PC-9 (cell line): ENCODE results near the gene TATDN3. TPM values are rescaled to one million over a fixed set of nuclear protein-coding genes. Genes with fewer than 3 reads are reported as not detected.

Experiments used
- BruUV-seq: library from RNA; stranded (reverse); fragments of 400-500 nt; replicated peaks from 2 replicates; lab custom pipeline; 2021; lab: Mats Ljungman, UMichigan
- CTCF ChIA-PET: fragments of 300-600 bp; sonication (Branson Sonifier 250); formaldehyde crosslinking; loops from one replicate; lab custom pipeline; 2022; ENCODE audit warnings: antibody characterized with exemption; lab: Charles Lee
- POLR2A ChIA-PET: fragments of 300-600 bp; sonication (Branson Sonifier 250); formaldehyde crosslinking; loops from one replicate; lab custom pipeline; 2022; ENCODE audit warnings: antibody characterized with exemption; ENCODE audit not compliant: unreplicated experiment; lab: Charles Lee
- DNase-seq, 2 experiments: peaks; one replicate each; pipeline versions ENCODE4 v3.0.0 to v3.0.0-alpha.2; 2015 to 2022; ENCODE audit warnings: mixed read lengths in 1 of 2
- H2AFZ ChIP-seq: fragments of 200-600 bp; sonication (generic); 2 replicates; pipeline ENCODE4 v1.8.1; 2017; ENCODE audit warnings: antibody characterized with exemption
- H3F3A ChIP-seq: fragments of 200-600 bp; sonication (generic); 2 replicates; pipeline ENCODE4 v1.8.1; 2017; ENCODE audit warnings: antibody characterized with exemption, mild to moderate bottlenecking, low read depth; ENCODE audit not compliant: insufficient read depth
- H3K27ac ChIP-seq: fragments of 200-600 bp; sonication (generic); 2 replicates; pipeline ENCODE4 v1.6.1; 2016; ENCODE audit warnings: mixed run types
- H3K27me3 ChIP-seq: fragments of 200-600 bp; sonication (generic); 2 replicates; pipeline ENCODE4 v1.6.1; 2016; ENCODE audit warnings: low read depth, mixed run types; ENCODE audit not compliant: insufficient read depth
- H3K36me3 ChIP-seq: fragments of 200-600 bp; sonication (generic); 2 replicates; pipeline ENCODE4 v1.6.1; 2016; ENCODE audit warnings: low read depth, mixed run types
- H3K4me1 ChIP-seq: fragments of 200-600 bp; sonication (generic); replicated peaks from 2 replicates; pipeline ENCODE4 v1.6.1; 2016; ENCODE audit warnings: mixed run types; ENCODE audit not compliant: insufficient read depth
- H3K4me2 ChIP-seq: fragments of 200-600 bp; sonication (generic); 2 replicates; pipeline ENCODE4 v1.6.1; 2017; ENCODE audit warnings: mixed run types
- H3K4me3 ChIP-seq: fragments of 200-600 bp; sonication (generic); 2 replicates; pipeline ENCODE4 v1.6.1; 2016; ENCODE audit warnings: mixed run types
- H3K79me2 ChIP-seq: fragments of 200-600 bp; sonication (generic); 2 replicates; pipeline ENCODE4 v1.6.1; 2017; ENCODE audit warnings: low read depth, mixed run types
- H3K9me2 ChIP-seq: fragments of 200-600 bp; sonication (generic); 2 replicates; pipeline ENCODE4 v1.8.1; 2017; ENCODE audit warnings: mild to moderate bottlenecking; ENCODE audit not compliant: insufficient read depth
- H3K9me3 ChIP-seq: fragments of 200-600 bp; sonication (generic); 2 replicates; pipeline ENCODE4 v1.8.1; 2016; ENCODE audit warnings: low read depth; ENCODE audit not compliant: insufficient read depth
- H4K20me1 ChIP-seq: fragments of 200-600 bp; sonication (generic); 2 replicates; pipeline ENCODE4 v1.8.1; 2017; ENCODE audit not compliant: insufficient read depth
- CTCF ChIP-seq: fragments of 200-600 bp; sonication (generic); conservative IDR thresholded peaks from 2 replicates; pipeline ENCODE4 v1.6.1; 2017; ENCODE audit warnings: mixed run types, antibody characterized with exemption, mild to moderate bottlenecking, moderate library complexity
- EZH2 ChIP-seq: fragments of 200-600 bp; sonication (generic); IDR thresholded peaks from 2 replicates; pipeline ENCODE4 v1.8.0; 2017; ENCODE audit warnings: antibody characterized with exemption, low read depth
- intact Hi-C: fragments of 100-400 bp; cut with micrococcal nuclease; formaldehyde crosslinking; loops from one replicate; pipeline ENCODE4 v1.10.0; 2022; ENCODE audit not compliant: unreplicated experiment
- total RNA-seq: library from RNA; stranded (reverse); gene quantifications from 2 replicates; pipeline ENCODE4 v1.2.3, GENCODE V29; 2021

The TATDN3 gene
- total RNA-seq, 1 experiment from 2014 or later = 10.2 TPM

DNA sequence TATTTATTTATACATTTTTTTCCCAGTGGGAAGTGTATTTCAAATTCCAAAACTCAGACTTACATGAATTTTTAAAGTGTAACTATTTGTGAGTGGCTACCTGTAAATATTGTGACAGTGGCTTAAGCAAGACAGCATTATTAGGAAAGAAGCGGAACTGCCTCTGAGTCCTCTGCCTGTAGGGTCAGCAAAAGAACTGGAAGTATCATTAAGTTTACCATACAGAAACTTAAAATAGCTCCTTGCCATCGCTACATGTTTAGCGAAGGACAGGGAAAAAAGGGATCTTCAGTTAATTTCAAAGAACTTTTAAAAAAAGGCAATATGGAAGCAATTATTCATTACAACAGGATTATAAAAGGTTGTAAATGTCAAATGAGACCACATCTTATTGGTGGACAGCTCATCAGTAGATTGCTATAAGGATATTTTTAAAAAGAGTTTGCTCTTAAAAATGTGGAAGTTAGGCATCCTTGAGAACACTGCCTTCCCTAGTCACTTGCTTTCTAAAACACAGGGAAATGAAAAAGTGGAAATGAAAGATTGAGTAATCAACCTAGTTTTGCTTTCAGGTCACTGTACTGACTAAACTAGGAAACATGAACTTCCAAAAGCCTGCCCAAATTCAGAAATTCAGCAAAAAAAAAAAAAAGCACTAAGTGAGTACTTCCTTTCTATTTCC, 39.3 kb upstream of the TATDN3 start:
- Histone ChIP-seq H3K9me3 (no peaks in the 10 kb centered on the region), H3K27ac (no peak overlapping the region), H3K4me1 (no peaks in the 10 kb centered on the region), H3K4me2 (no peak overlapping the region), H2AFZ (no peak overlapping the region), H3K36me3 (no peaks in the 10 kb centered on the region), H3K9me2 (no peaks in the 10 kb centered on the region), H3F3A (no peaks in the 10 kb centered on the region; the same call in 1 of the 2 replicates), H3K27me3 (no peaks in the 10 kb centered on the region), H3K4me3 (no peak overlapping the region), H4K20me1 (no peaks in the 10 kb centered on the region; the same call in 1 of the 2 replicates), H3K79me2 (no peaks in the 10 kb centered on the region)
- BruUV-seq = no TSS peak
- TF ChIP-seq CTCF = no peak
- TF ChIP-seq EZH2 = no peak
- intact Hi-C loops = no loop called here
- ChIA-PET CTCF (interaction anchor here (0.7 kb wide), 2 partner anchors 46 to 134 kb away, joined by 3 to 6 read pairs; no protein-coding TSS in a partner anchor), POLR2A (interaction anchor here (0.6 kb wide), 1 partner anchor 268 kb away, joined by 7 read pairs; no protein-coding TSS in a partner anchor)
- DNase-seq = no peak

GRCh38 chr1:212752934-212753497, 38.7 kb upstream of the TATDN3 start:
- Histone ChIP-seq H3K27me3 (no peaks in the 10 kb centered on the region), H3K36me3 (no peaks in the 10 kb centered on the region), H3F3A (no peaks in the 10 kb centered on the region; the same call in 1 of the 2 replicates), H3K4me1 (no peaks in the 10 kb centered on the region), H3K79me2 (no peaks in the 10 kb centered on the region), H3K9me2 (no peaks in the 10 kb centered on the region), H4K20me1 (no peaks in the 10 kb centered on the region; the same call in 1 of the 2 replicates), H3K9me3 (no peaks in the 10 kb centered on the region), H2AFZ (no peak overlapping the region), H3K4me2 (no peak overlapping the region), H3K27ac (no peak overlapping the region), H3K4me3 (no peak overlapping the region)
- ChIA-PET POLR2A (no interaction called here), CTCF (no interaction called here)
- no peak for DNase-seq
- no TSS peak for BruUV-seq
- intact Hi-C loops = no loop called here
- no peak for TF ChIP-seq CTCF

- BruUV-seq = no TSS peak
- CTCF ChIA-PET = no interaction called here
- H3K36me3 ChIP-seq = no peaks in the 10 kb centered on the region
Observed at GRCh38 chr1:212753749-212754148, 37.9 kb upstream of the TATDN3 start.

More at GRCh38 chr1:212753749-212754148, 37.9 kb upstream of the TATDN3 start:
- intact Hi-C loops = no loop called here
- DNase-seq = no peak
- no peak overlapping the region for H3K4me3 ChIP-seq
- H3K9me3 ChIP-seq = no peaks in the 10 kb centered on the region
- no peaks in the 10 kb centered on the region for H3K9me2 ChIP-seq
- no peaks in the 10 kb centered on the region; the same call in 1 of the 2 replicates for H4K20me1 ChIP-seq
- no peak overlapping the region for H3K4me2 ChIP-seq
- H3K79me2 ChIP-seq = no peaks in the 10 kb centered on the region
- H3K27ac ChIP-seq = no peak overlapping the region
- H3K27me3 ChIP-seq = no peaks in the 10 kb centered on the region
- TF ChIP-seq CTCF (no peak), EZH2 (no peak)
- no peak overlapping the region for H2AFZ ChIP-seq
- no peaks in the 10 kb centered on the region for H3K4me1 ChIP-seq
- POLR2A ChIA-PET = no interaction called here
- no peaks in the 10 kb centered on the region; the same call in 1 of the 2 replicates for H3F3A ChIP-seq
